Measurements from ENCODE around the gene SMARCC2. TPM values are rescaled to one million over a fixed set of nuclear protein-coding genes. Genes with fewer than 3 reads are reported as not detected.

Gene SMARCC2
- total and polyA plus RNA-seq, 2 of the 13 experiments (the other 11 are each of a cell fraction or from before 2014, with no cell fraction given), result 21.3 to 24.1 TPM

- no peak for TF ChIP-seq ZBTB7A (CRISPR knock-in tag; IDR thresholded peaks at IDR 0.05)
- TF ChIP-seq POLR2A (IDR thresholded peaks at IDR 0.05; ENCODE audit: insufficient read depth in 1 of 2, low read depth in 2 of 2, low read length in 2 of 2), result peak; percentile 99 to 100
- no peak for TF ChIP-seq ZNF207 (IDR thresholded peaks at IDR 0.05; ENCODE audit: borderline replicate concordance)
- TF ChIP-seq MAF1 (CRISPR knock-in tag; IDR thresholded peaks at IDR 0.05; ENCODE audit: borderline replicate concordance), result no peak
- TF ChIP-seq MEIS2 (CRISPR knock-in tag; IDR thresholded peaks at IDR 0.05), result peak; percentile 79
- no peak for TF ChIP-seq ZBTB4 (CRISPR knock-in tag; IDR thresholded peaks at IDR 0.05; ENCODE audit: borderline replicate concordance)
- no peak for TF ChIP-seq ZNF563 (CRISPR knock-in tag; IDR thresholded peaks at IDR 0.05)
- no peak for TF ChIP-seq ZNF337 (CRISPR knock-in tag; IDR thresholded peaks at IDR 0.05; ENCODE audit: borderline replicate concordance, low read depth)
- TF ChIP-seq KDM6A (CRISPR knock-in tag; IDR thresholded peaks at IDR 0.05; ENCODE audit: low read depth), result peak; percentile 19; the same call in 1 of the 2 replicates
- 0 out of 2 replicates have a peak, but pooled peaks have one; percentile 38 for TF ChIP-seq PAX8 (CRISPR knock-in tag; IDR thresholded peaks at IDR 0.05; ENCODE audit: borderline replicate concordance)
- no peak for TF ChIP-seq ZNF75D (CRISPR knock-in tag; IDR thresholded peaks at IDR 0.05; ENCODE audit: borderline replicate concordance)
- TF ChIP-seq ZC3H4 (CRISPR knock-in tag; IDR thresholded peaks at IDR 0.05; ENCODE audit: borderline replicate concordance), result peak; percentile 74; the same call in 1 of the 2 replicates
- TF ChIP-seq ZNF556 (CRISPR knock-in tag; IDR thresholded peaks at IDR 0.05; ENCODE audit: borderline replicate concordance), result peak; percentile 73
- TF ChIP-seq ZNF446 (CRISPR knock-in tag; IDR thresholded peaks at IDR 0.05), result no peak
- TF ChIP-seq KMT2B (CRISPR knock-in tag; IDR thresholded peaks at IDR 0.05), result peak; percentile 84
- no peak for TF ChIP-seq ZXDC (CRISPR knock-in tag; IDR thresholded peaks at IDR 0.05)
- TF ChIP-seq ZBTB26 (CRISPR knock-in tag; IDR thresholded peaks at IDR 0.05; ENCODE audit: borderline replicate concordance), result peak; percentile 76; the same call in 1 of the 2 replicates
- no peak for TF ChIP-seq ZBTB14 (CRISPR knock-in tag; IDR thresholded peaks at IDR 0.05)
- peak; percentile 57 for TF ChIP-seq HNF4A (CRISPR knock-in tag; IDR thresholded peaks at IDR 0.05)
- TF ChIP-seq ZNF430 (CRISPR knock-in tag; IDR thresholded peaks at IDR 0.05), result peak; percentile 56; the same call in 1 of the 2 replicates
- no peak for TF ChIP-seq ZFP82 (CRISPR knock-in tag; IDR thresholded peaks at IDR 0.05; ENCODE audit: borderline replicate concordance)
Measured at GRCh38 chr12:56116267-56117081, 72.8 kb downstream of the SMARCC2 start, which contains the start of gene RPL41 (continued).
